Urothelium cell line (cell line): Measurements from ENCODE around the gene SAE1.
A peak's percentile ranks its signal among the peaks of the same experiment; 100 is the strongest.
"Not testable (repeated sequence)": the region's sequence is repeated elsewhere in the genome, so short reads cannot be mapped to it uniquely, and the experiment has no call there.

ENCODE experiments used
- DNase-seq: peaks from one replicate; pipeline ENCODE4 v3.0.0; 2011; ENCODE audit warnings: low spot score, mixed read lengths
- FAIRE-seq: peaks from 2 replicates; lab custom pipeline; 2011; peaks lifted over from hg19 to GRCh38; lab: Jason Lieb, UNC

Gene SAE1

GRCh38 chr19:47130589-47131227 is at the start of gene SAE1:
Gene SAE1, plus strand, starts transcription at chr19:47130835. Its CDS starts 96 bp downstream, at chr19:47130931.
- FAIRE-seq = peak; percentile 90
- peak; percentile 98 for DNase-seq

DNA sequence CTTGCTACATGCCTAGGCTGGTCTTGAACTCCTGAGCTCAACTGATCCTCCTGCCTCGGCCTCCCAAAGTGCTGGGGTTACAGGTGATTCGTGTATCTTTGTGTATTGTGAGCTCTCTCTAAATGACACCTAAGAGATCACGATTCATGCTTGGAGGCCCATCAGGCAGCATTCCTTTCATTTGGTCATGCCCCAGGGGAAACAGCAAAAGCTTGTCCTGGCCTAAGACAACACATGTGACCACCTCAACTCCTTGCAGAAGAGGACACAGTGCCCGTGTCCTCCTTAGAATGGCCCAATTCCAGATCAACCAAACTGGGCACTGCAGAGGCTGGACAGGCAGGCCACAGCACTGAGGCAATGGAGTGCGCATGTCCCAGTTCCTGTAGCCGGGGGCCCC is 49.5 kb upstream of the SAE1 start:
- no peak for FAIRE-seq

DNA sequence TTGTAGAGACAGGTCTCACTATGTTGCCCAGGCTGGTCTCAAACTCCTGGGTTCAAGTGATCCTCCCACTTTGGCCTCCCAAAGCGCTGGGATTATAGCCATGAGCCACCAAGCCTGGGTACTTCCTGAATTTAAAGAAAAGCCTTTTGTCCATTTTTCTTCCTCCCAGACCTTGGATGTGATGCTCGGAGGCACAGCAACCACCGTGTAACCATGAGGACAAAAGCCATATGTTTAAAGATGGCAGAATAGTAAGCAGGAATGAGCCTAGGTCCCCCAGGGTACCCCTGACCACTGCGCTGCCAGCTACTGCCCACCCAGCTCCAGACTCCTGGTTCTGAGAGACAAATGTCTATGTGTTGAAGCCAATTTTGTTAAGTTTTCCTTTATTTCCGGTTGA is 48.1 kb upstream of the SAE1 start:
- no peak for DNase-seq
- no peak for FAIRE-seq

More for the DNA sequence above, 49.5 kb upstream of the SAE1 start:
- DNase-seq = no peak

DNA sequence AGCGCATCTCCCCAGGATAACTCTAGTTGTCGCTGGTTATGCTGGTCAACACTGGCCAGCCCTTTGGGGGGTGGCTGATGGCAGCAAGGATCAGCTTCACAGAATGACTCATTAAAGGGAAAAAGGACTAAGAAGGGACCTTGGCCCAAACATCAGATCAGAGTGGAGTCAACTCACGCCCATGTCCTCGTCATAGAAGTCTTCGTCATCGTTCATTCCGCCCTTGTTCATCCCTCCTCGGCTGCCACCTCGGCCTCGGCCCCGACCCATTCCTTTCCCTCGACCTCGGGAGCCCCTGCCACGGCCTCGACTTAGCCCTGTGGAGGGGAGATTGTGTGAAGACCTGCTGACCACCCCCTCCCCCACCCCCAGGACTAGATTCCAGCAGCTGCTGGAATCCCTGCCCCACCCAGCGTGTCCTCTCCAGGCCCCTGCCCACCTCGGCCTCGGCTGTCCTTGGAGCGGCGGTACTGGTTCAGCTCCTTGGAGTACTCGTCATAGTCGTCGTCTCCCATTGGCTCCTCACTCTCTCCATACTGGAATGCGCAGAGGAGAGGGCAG is 45.7 kb upstream of the SAE1 start:
- no peak for FAIRE-seq
- no peak for DNase-seq

DNA sequence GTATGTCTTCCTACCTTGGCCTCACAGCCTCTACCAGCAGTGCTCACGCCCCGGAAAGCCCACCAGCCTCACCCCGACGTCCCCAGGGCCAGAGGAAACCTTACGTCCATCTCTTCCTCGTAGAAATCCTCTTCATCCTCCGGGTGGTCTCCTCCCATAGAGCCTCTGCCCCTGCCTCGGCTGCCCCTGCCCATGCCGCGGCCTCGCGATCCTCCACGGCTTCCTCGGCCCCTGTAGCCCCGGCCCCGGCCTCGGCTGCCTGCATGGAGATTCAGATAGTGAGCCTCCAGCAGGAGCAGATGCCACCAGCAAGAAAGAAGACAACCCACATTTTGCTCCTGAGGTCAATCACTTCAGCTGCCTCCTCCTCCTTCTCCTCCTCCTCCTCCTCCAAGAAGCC is 44.4 kb upstream of the SAE1 start:
- no peak for DNase-seq
- no peak for FAIRE-seq

GRCh38 chr19:47089767-47090350 is 40.8 kb upstream of the SAE1 start:
- DNase-seq = no peak
- no peak for FAIRE-seq

DNA sequence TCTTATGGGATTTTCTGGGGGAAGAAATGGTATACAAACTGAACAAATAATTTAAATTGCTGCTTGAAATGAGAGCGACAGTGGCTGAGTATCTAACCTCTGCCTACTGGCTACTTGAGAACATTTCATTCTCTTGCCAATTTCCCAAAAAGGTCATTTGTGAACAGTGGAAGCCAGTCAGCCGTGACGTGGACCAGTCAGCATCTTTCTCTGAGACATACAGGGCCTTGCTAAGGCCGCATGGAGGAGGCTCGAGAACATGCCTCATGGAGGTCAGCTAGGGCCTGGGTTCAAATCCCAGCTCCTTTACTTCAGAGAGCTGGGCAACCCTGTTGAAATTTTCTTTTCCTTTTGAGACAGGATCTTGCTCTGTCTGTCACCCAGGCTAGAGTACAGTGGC is 37.4 kb upstream of the SAE1 start:
- DNase-seq = no peak
- FAIRE-seq = no peak

DNA sequence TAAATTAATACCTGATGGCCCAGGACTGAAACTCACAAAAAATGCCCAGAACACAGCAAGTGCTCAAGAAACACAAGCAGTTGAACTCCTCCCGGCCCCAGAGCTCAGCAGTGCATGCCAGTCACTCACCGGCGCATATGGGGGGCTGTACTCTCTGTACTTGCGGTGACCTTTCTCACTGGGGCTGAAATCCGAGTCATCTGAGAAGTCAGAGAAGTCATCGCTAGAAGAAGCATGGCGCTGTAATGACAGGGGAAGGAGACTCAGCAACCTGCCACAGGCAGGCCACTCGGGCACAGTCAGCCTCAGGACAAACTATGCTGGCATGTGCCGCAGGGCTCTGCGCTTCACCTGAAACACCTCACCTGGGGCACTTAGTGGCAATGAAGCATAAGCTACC is 36.8 kb upstream of the SAE1 start:
- FAIRE-seq (no peak), DNase-seq (no peak)

- no peak for FAIRE-seq
- no peak for DNase-seq
Measured at GRCh38 chr19:47094557-47095475, 35.8 kb upstream of the SAE1 start.

- FAIRE-seq (no peak), DNase-seq (no peak)
Measured at GRCh38 chr19:47095476-47096099, 35.0 kb upstream of the SAE1 start.

DNA sequence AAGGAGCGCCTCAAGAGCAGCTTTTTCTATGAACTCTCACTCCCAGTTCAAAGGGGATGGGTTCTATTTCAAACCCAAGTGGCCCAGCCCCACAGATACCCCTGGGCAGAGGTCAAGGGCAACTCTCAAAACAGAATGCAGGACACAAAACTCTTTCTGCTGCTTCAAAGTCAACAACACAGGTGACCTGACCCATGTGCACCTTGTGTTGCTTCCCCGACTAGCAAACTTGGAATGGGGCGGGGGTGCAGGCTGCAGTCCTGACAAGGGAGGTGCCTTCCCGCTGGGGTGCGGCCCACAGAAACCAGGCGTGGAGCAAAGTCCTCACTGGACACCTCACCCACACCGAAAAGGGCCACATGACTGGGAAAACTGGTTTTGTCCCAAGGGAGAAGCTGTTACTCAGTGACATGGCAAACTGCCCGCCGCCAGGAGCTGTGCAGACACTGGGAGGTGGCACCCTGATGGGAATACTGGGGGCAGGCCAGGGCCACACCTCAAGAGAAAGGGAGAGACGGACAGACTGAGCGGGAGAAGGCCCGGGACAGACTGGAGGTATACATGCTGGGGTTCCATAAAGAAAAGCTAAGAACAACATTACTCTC is 34.4 kb upstream of the SAE1 start:
- DNase-seq (no peak), FAIRE-seq (no peak)

DNA sequence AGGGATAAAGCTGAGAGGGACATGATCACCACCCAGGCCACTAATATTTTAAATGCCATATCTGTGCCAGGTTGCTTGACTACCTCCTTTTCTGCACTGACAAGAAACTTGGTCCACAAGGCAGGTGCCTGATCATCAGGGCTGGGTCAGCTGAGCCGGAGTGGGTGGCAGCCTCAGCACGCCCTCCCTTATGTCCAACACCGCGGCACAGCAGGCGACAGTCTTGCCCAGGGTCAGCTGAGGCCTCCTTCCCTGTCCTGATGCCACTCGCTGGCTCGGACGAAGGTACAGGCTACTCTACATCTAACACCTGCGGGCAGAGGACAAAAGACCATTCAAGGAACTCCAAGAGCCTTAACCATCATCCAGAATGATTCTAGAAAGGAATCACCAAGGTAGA is 33.9 kb upstream of the SAE1 start:
- FAIRE-seq (no peak), DNase-seq (no peak)

- DNase-seq = no peak
- no peak for FAIRE-seq
Measured at GRCh38 chr19:47097396-47098201, 33.0 kb upstream of the SAE1 start.

GRCh38 chr19:47098608-47099007 is 32.0 kb upstream of the SAE1 start:
- DNase-seq (no peak), FAIRE-seq (no peak)

DNA sequence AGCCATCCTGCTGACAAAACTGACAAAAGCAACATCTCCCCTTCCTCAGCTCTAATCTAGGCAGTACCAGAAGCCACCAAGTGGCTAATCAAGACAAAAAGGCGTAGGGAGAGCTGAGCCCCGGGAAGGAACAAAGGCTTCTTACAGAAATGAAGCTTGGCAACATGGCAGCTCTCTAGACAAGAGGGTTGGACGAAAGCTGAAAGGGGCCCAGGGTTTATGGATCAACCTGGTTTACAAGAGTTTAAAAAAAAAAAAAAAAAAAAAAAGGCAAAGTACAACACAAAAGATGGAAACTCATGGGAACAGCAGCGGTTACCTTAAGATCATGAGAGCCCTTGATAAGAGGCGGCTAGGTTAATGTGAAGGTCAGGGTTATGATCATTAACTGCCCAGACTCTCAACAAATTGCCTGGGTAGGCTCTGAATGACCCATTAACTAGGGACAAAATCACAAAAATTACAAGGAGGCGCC is 31.0 kb upstream of the SAE1 start:
- no peak for FAIRE-seq
- no peak for DNase-seq

DNA sequence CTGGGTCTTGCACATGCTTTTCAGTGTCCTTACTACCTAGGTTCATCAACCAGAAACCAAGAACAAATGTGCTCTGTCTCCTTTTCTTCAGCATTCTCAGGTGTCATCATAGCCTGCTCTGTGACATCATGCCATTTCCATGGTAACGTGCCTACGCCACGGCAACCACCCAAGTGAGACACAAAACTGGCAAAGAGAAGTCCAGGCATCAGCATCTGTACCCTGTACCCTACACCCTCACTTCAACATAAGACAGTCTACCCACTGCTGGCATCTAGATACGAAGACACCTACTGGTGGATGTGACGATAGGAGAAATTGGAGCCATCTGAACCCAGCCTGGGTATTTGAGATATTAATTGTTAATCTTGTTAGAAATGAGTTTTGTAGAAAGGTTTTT is 30.3 kb upstream of the SAE1 start:
- DNase-seq = no peak
- FAIRE-seq = no peak

DNA sequence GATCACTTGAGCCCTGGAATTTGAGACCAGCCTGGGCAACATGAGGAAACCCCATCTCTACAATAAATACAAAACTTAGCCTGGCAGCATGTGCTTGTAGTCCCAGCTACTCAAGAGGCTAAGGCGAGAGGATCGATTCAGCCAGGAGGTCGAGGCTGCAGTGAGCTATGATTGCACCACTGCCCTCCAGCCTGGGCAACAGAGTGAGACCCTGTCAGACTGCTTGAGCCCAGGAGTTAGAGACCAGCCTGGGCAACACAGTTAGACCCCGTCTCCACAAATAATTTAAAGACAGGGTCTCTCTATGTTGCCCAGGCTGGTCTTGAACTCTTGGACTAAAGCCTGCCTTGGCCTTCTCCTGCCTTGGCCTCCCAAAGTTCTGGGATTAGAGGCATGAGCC is 29.5 kb upstream of the SAE1 start:
- not testable (repeated sequence) for DNase-seq, FAIRE-seq

GRCh38 chr19:47102346-47103060 is 28.1 kb upstream of the SAE1 start:
- FAIRE-seq = no peak

GRCh38 chr19:47104680-47105079 is 26.0 kb upstream of the SAE1 start:
- FAIRE-seq (no peak), DNase-seq (no peak)

More at GRCh38 chr19:47102346-47103060, 28.1 kb upstream of the SAE1 start:
- DNase-seq = no peak
